ENCODE measurements around the gene FDX1.
"Not testable (repeated sequence)": the region's sequence is repeated elsewhere in the genome, so short reads cannot be mapped to it uniquely, and the experiment has no call there.

Gene FDX1, protein sequence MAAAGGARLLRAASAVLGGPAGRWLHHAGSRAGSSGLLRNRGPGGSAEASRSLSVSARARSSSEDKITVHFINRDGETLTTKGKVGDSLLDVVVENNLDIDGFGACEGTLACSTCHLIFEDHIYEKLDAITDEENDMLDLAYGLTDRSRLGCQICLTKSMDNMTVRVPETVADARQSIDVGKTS

DNA sequence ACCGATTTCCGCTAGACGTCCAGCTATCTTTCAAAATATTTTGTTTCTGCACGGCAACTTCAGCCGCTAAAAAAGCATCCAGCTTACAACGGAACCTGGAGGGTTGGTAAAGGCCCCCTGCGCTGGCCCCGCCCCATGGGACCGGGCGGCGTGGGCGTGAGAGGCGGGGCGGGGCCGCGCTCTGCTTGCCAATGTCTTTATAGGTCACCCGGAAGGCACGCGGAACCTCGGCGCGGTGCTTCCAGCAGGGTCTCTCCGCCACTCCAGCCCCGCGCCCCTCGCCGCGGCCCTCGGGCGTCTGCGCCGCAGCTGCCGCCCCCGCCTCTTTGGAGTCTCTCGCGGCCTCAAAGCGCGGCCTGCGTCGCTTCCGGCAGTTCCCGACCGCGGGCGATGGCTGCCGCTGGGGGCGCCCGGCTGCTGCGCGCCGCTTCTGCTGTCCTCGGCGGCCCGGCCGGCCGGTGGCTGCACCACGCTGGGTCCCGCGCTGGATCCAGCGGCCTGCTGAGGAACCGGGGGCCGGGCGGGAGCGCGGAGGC is at the start of gene FDX1:
TSS of gene FDX1 (plus strand) at position 218 of the 536 bp plus-strand sequence. CDS start at position 391, 173 bp downstream.
- DNase-seq (ENCODE audit: low read depth in 2 of 2), result peak; percentile 31 to 36

DNA sequence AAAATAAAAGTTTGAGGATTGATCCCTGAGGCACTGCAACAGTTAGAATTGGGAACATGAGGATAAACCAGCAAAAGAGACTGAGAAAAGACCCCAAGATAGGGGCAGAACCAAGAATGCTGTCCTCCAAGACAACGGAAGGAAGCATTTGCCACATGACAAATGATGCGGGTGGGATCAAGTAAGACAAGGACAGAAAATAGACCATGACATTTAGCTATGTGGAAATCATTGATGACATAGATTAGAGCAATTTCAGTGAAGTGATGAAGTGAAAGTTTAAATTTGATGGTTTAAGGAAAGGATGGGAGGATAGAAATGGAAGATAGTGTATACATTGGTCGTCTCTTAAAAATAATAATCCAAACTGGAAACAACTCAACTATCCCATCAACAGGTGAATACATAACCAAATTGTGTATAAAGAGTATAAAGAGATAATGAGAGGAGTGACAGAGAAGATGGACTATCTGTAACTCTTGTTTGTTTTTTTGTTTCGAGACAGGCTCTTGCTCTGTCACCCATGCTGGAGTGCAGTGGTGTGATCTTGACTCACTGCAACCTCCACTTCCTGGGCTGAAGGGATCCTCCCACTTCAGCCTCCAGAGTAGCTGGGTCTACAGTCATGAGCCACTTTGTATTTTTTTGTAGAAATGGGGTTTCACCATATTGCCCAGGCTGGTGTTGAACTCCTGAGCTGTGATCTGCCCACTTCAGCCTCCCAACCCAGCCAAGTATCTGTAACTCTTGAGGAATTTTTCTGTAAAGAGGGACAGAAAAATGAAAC is 48.7 kb upstream of the FDX1 start:
- DNase-seq (ENCODE audit: low read depth in 2 of 2), result no peak

DNA sequence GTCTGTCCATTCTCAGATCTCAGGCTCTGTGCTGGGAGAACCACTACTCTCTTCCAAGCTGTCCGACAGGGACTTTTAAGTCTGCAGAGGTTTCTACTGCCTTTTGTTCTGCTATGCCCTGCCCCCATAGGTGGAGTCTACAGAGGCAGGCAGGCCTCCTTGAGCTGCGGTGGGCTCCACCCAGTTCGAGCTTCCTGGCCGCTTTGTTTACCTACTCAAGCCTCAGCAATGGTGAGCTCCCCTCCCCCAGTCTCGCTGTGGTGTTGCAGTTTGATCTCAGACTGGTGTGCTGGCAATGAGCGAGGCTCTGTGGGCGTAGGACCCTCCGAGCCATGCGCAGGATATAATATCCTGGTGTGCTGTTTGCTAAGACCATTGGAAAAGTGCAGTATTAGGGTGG is 41.5 kb upstream of the FDX1 start:
- DNase-seq (ENCODE audit: low read depth in 2 of 2), result not testable (repeated sequence)

DNA sequence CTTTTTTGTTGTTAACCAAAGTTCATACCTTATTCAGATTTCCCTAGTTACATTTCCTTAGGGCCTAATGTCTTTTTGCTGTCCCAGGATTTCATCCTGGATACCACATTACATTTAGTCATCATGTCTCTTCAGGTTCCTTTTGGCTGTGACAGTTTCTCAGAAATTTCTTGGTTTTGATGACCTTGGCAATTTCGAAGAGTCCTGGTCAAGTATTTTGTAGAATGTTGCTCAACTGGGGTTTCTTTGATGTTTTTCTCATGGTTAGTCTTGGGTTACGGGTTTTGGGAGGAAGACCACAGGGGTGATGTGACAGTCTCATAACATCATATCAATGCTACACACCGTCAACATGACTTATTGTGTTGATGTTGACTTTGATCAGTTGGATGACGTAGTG is 39.8 kb upstream of the FDX1 start:
- no peak for DNase-seq (ENCODE audit: low read depth in 2 of 2)

DNA sequence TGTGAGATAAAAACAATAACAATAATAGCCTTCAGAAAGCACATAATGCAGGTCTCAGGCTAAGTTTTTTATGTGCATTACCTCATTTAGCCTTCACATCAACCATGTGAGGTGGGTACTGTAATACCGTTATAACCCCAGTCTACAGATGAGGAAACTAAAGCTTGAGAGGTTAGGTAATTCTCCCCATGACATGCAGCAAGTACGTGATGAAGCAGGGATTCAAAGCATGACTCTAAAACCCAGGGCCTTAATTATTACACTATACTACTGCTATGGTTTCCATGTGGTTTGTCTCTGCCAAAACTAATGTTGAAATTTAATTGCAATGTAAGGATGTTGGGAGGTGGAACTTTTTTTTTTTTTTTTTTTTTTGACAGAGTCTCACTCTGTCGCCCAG is 37.7 kb upstream of the FDX1 start:
- no peak for DNase-seq (ENCODE audit: low read depth in 2 of 2)

DNA sequence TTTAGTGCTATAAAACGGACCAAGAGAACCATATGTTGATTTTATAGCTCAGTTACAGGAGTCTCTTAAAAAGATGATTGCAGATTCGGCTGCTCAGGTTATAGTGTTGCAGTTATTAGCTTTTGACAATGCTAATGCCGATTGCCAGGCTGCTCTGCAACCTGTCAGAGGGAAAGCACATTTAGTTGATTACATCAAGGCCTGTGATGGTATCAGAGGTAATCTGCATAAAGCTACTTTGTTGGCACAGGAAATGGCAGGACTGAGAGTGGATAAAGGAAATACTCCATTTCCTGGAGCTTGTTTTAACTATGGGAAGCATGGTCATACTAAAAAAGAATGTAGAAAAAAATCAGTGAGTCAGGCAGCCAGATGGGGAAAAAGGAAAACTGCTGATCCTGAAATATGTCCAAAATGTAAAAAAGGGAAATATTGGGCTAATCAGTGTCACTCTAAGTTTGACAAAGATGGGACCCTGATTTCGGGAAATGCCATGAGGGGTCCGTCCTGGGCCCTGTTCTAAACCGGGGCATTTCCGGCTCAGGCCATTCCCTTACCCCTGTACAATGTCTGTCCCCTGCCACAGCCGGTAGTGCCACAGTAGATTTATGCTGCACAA is 32.0 kb upstream of the FDX1 start:
- DNase-seq (ENCODE audit: low read depth in 2 of 2), result not testable (repeated sequence)

DNA sequence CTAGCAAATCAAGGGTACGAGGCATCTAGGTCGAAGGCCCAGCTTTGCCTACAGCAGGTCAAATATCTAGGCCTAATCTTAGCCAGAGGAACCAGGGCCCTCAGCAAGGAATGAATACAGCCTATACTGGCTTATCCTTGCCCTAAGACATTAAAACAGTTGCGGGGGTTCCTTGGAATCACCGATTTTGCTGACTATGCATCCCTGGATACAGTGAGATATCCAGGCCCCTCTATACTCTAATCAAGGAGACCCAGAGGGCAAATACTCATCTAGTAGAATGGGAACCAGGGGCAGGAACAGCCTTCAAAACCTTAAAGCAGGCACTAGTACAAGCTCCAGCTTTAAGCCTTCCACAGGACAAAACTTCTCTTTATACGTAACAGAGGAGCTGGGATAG is 26.2 kb upstream of the FDX1 start:
- DNase-seq (ENCODE audit: low read depth in 2 of 2), result not testable (repeated sequence)

DNA sequence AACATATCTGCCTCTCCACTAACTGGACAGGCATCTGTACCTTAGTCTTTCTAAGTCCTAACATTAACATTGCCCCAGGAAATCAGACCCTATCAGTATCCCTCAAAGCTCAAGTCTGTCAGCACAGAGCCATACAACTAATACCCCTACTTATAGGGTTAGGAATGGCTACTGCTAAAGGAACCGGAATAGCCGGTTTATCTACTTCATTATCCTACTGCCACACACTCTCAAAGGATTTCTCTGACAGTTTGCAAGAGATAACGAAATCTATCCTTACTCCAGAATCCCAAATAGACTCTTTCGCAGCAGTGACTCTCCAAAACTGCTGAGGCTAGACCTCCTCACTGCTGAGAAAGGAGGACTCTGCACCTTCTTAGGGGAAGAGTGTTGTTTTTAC is 24.1 kb upstream of the FDX1 start:
- not testable (repeated sequence) for DNase-seq (ENCODE audit: low read depth in 2 of 2)

DNA sequence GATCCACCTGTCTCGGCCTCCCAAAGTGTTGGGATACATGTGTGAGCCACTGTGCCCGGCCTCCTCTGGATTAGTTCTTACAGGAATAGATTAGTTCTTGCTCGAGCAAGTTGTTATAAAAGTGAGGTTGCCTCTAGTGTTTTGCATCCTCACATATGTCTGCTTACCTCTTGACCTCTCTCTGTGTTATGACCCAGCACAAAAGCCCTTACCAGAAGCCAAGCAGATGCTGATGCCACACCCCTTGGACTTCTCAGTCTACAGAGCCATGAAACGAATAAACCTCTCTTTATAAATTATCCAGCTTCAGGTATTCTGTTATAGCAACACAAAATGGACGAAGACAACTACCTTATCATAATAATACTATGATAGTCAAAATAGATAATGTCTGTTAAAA is 22.4 kb upstream of the FDX1 start:
- DNase-seq (ENCODE audit: low read depth in 2 of 2), result no peak

DNA sequence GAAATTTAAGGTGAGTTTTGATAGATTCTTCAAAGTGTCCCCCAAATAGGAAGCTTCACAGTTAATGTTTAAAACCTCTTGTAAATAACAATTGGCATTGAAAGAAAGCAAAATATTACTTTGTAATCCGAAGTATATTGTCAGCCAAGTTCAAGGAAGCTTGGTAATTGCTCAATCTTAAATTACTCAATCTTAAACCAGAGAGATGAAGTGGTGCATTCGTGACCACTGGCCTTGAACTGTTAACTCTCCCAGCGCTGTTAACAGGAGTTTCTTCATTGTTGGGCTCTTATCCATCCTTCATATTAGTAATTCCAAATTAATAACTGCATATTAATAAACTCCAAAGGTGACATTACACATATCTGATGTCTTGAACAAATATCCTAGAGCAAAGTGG is 20.6 kb upstream of the FDX1 start:
- DNase-seq (ENCODE audit: low read depth in 2 of 2), result no peak

DNA sequence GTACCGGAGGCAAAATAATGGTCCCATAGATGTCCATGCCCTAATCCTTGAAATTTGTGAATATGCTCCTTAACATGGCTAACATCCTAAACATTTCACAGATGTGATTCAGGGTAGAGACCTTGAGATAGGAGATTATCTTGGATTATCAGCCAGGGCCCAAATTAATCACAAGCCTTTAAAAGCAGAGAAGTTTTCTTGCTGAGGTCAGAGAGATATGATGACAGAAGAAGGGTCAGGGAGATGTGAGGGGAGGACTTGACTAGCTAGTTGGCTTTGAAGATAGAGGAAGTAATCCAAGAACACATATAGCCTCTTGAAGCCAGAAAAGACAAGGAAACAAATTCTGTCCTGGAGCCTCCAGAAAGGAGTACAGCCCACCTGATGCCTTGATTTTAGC is 19.1 kb upstream of the FDX1 start:
- no peak for DNase-seq (ENCODE audit: low read depth in 2 of 2)

DNA sequence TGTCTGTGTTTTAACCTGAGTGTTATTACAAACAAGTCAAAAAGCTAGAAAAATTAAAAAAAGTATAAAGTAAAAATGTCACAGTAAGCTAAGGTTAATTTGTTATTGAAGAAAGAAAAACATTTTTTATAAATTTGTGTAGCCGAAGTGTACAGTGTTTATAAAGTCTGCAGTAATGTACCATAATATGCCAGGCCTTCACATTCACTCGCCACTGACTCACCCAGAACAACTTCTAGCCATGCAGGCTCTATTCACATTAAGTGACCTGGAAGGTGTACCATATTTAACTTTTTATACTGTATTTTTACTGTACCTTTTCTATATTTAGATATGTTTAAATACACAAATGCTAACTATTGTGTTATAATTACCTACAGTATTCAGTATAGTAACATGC is 14.7 kb upstream of the FDX1 start:
- DNase-seq (ENCODE audit: low read depth in 2 of 2), result no peak

DNA sequence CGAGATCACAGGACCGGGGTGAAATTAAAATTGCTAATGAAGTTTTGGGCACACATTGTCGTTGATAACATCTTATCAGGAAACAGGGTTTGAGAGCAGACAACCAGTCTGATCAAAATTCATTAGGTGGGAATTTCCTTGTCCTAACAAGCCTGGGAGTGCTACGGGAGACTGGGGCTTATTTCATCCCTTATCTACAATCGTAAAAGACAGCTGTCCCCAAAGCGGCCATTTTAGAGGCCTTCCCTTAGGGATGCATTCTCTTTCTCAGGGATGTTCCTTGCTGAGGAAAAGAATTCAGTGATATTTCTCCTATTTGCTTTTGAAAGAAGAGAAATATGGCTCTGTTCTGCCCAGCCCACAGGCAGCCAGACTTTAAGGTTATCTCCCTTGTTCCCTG is 8.1 kb upstream of the FDX1 start:
- DNase-seq (ENCODE audit: low read depth in 2 of 2), result not testable (repeated sequence)

DNA sequence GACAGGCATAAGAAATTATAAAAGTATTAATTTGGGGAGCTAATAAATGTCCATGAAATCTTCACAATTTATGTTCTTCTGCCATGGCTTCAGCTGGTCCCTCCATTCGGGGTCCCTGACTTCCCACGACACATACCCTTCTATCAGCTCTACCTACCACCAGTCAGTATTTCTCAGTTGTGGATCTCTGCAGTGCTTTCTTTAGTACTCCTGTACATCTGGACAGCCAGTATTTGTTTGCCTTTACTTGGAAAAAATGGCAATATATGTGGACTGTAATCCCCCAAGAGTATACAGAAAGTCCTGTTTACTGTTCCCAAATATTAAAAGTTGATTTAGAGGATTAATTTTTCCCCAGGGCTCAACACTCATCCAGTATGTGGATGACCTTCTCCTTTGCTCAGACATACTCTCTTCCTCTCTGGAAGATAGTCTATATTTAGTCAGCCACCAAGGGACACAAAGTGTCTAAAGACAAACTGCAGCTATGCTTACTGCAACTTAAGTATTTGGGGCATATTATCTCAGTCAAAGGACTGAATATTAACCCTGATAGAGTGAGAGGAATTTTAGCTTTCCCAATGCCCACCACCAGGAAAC is 7.3 kb upstream of the FDX1 start:
- no peak for DNase-seq (ENCODE audit: low read depth in 2 of 2)

DNA sequence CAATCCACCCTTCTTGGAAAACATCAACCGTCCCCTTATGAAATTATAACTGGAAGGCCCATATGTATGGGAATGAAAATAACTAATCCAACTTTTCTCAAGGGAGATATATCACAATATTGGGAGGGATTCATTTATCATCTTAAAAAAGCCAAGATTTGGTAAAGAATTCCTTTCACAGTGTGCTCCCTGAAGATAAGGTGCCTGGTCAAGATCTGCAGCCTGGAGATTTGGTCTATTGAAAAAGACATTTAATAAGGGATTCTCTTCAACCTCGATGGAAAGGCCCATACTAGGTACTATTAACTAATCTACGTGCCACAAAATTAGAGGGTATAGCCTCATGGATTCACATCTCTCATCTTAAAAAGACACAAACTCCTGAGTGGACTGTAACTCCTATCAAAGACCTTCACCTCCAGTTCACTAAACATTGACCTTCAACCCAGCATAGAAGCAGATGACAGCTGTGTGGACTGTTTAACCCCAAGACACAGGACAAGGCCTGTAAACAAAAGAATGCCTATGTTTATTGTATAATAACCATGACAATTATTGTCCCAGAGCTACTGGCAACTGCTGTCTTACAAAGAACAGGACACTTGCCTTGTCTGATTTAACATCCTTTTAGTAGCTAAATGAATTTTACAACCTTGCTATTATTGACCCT is 4.8 kb upstream of the FDX1 start:
- no peak for DNase-seq (ENCODE audit: low read depth in 2 of 2)

DNA sequence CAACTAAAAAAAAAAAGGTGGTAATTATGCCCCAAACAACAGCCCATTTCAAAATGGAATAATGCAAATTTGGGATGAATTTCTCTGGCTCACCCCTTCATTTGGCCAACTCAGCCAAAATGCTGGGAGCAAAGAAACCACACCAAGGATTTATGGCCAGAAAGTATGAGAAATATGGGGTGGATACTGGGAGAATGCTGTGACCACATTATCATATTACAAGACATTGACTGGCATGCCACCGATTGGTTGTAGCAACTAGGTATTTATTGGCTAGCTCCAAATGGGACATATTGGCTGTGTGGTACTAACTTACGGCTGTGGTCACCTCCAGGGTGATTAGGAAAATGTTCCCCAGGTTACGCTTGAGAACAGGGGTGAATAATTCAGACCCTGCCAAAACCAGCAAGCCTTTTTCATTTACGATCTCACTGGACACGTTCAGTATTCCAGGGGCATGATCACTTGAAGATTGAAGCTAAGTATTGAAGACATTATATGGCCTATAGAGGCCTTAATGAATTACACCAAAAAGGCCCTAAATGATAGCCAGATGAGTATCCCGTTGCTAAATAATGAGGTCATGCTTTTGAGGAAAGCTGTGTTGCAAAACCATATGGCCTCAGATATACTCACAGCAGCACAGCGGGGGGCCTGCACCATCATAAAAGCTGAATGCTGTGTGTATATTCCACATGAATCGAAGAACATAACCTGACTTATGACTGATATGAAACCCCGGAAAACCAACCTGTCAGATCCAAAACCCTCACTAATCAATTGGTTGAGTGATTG is 3.8 kb upstream of the FDX1 start:
- DNase-seq (ENCODE audit: low read depth in 2 of 2), result peak; percentile 93

DNA sequence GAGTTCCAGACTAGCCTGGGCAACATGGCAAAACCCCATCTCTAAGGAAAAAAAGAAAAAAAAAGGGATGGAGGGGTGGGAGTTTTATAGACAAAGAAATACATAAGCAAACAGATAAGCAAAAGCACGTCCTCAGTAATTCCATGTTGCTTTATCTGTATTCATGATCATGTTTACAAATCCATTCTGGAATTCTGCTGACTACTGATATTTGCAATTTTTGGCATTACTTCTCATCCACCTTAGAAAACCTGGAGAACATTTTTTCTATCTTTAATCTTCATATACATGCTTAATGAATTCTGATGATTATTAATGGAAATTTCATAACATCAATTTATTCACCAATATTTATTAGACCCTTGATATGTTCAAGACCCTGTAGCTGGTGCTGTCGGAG is 1.7 kb upstream of the FDX1 start:
- no peak for DNase-seq (ENCODE audit: low read depth in 2 of 2)

DNA sequence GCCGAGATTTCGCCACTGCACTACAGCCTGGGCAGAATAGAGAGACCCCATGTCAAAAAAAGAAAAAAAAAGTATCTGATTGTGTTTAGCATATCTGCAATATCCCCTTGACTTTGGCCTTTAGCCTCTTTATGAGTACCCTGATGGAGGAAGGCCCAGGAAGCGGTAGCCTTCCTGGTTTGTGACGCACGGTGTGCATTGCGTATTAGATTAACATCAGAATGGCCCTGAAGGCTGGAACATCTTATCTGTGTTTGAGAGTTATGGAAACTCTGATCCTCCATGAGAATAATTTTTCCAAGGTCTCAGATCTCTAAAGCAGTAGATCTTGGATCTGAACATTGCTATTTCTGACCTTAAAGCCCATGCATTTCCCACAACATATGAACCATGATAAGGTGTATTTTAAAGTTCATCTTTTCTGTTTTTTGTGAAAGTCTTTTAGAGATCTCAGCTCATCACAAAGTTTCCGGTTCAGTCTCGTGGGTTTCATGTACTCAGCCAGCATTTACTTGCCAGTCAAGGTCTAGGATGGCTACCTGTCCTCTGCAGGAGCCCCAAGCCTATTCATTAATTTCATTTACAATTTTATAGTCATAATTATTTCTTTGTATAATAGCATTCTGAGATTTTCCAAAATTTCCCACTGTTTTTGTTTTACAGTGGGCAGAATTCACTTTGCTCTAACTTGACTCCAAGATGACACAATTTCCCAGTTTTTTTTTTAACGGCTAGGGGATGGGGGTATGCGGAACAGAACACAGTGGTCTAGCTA is 605 bp upstream of the FDX1 start:
- DNase-seq (ENCODE audit: low read depth in 2 of 2), result no peak

DNA sequence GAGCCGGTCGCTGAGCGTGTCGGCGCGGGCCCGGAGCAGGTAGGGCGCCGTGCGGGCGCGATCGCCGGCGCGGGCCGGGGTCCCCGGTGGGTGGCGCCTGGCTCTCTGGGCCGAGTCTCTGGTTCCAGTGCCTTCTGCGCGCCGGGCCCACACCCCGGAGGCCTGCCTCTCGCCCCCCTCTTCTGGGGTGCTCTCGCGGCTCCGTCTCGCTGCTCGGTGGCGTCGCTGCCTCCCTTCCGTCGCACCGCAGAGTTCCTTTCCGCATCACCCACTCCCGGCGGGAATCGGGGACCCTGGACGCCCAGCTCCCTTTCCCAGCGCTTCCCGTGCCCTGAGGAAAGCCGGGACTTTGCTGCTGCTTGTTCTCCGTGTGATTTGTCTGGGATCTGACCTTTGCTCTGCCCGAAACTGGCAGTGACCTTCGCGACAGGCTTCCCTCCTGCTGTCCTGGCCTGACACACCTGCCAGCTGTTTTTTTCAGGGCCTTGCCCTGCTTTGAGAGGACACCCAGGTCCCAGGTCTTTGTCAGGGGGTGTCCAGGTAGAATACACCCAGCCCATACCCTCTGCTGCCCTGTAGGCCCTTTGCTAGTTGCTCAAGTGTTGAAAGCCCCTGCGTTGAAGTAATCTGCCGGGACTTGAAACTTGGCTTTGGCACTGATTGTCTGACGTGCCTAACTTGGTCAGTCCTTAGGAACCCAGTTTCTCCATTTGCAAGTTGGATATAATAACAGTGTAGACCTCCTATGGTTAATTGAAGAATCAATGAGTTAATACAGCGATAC is 711 bp downstream of the FDX1 start:
- no peak for DNase-seq (ENCODE audit: low read depth in 2 of 2)
